H4 (cell line): Measurements from ENCODE around the gene EHD4. TPM values are rescaled to one million over a fixed set of nuclear protein-coding genes. Genes with fewer than 3 reads are reported as not detected.

Source experiments
- DNase-seq: peaks from one replicate; pipeline ENCODE4 v3.0.0-alpha.2; 2015; ENCODE audit warnings: low spot score
- total RNA-seq: library from RNA; depleted of rRNA; stranded (reverse); fragments of >200 nt; shearing (Covaris generic); gene quantifications from 2 replicates; pipeline ENCODE4 v1.2.3, GENCODE V29; 2014

The EHD4 gene
- total RNA-seq, 1 experiment from 2014 or later = 6.8 TPM

DNA sequence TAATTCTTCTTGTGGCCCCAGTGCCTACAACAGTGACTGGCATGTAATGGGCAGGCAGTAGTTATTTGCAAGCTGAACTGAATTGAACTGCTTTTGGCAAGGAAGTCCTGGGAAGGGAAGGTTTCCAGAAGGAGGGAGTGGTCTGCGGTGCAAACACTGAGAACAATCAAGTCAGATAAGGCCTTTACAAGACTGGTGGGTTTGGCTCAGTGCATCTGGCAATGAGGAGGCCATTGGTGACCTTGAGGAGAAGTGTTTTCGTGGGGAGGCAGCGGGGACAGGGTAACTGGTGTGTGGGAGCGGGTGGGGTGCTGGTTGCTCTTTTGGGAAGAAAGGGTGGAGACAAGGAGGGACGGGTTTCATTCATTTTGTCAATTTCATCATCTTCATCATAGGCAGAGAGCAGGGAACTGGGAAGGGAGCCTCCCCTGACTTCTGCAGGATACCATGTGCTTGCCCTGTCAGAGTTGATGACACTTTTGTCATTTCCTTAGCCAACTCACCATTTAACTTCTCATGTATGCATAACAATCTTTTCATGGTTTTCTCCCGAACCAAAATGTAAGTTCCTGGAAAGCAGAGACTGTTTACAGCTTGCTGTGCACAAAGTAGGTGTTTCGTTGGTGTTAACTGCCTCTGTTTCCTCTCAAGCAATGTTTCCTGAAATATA, 8.4 kb upstream of the EHD4 start:
- no peak for DNase-seq

DNA sequence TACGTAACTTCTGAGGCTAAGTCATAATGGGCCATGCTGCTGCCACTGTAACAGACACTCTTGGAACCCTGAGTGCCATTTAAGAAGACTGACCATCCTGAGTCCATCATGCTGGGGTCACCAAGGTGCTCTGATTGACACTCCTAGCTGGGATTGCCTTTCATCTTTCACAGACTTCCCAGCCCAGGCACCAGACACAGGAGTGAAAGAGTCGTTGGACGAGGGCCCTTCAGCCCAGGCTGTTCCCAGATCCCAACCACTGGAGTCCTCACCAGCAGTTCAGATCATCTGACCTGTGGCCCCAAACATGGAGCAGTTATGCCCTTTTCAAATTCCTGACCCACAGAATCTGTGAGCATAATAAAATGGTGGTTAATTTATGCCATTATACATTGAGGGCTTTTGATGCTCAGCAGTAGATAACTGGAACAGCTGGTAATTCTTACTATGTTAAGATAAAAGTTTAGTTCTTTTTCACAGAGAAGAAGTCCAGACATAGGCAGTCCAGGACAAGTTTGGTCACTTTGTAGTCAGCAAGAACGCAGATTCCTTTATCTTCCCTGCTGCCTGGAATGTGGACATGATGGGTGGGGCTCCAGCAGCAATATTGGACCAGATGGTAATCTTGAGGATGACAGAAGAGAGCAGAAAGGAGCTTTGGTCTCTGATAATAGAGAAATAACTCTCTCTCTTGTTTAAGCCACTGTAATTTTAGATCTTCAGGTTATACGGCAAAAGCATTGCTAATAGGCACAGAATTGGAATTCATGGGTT, 7.3 kb upstream of the EHD4 start:
- DNase-seq = no peak

DNA sequence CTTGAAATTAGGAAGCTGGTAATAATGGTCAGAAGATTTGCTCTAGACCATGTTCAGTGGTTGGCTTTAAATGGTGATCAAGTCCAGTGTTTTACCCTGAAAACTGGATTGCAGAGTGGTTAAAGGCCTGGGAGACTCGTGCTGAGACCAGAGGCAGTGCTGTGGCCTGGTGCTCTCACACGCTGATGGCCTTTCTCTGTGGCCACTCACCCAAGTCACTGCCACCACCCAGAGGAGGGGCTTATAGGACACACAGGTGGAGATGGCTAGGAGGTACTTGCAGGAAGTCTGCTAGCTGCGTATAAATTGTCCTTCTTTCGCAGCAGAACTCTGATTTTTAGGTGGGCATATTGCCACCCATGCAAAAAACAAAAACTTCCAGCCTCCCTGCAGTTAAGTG, 6.2 kb upstream of the EHD4 start:
- DNase-seq = no peak

DNA sequence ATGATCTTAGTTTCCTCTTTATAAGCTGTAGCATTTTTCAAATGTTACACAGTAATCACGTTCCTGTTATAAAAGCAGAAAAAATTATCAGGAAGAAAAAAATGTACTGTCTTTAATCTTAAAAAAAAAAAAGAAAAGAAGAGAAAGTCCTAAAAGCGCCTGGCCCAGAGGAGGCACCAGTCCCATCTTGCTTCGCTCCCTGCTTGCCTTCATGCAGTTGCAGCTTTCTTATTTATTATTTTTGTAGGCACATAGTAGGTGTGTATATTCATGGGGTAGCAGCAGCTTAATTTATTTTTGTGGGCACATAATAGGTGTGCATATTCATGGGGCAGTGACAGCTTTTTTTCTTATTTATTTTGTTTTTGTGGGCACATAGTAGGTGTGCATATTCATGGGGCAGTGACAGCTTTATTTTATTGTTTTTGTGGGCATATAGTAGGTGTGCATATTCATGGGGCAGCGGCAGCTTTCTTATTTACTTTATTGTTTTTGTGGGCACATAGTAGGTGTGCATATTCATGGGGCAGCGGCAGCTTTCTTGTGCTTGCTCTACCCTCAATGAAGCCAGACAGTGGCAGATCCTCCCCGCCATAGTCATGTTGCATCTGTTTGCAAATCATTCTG, 5.5 kb upstream of the EHD4 start:
- no peak for DNase-seq

DNA sequence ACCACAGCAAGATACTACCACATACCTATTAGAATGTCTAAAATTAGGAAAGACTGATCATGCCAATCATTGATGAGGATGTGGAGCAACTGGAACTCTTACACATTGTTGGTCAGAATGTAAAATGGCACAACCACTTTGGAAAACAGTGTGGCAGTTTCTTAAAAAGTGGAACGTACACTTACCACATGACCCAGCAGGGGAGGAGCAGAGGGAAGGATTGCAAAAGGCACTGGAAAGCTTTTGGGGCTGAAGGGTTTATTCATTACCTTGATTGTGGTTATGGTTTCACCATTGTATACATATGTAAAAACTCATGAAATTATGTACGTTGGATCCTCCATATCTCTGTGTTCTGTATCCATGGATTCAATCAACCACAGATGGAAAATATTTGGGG, 3.3 kb upstream of the EHD4 start:
- no peak for DNase-seq

DNA sequence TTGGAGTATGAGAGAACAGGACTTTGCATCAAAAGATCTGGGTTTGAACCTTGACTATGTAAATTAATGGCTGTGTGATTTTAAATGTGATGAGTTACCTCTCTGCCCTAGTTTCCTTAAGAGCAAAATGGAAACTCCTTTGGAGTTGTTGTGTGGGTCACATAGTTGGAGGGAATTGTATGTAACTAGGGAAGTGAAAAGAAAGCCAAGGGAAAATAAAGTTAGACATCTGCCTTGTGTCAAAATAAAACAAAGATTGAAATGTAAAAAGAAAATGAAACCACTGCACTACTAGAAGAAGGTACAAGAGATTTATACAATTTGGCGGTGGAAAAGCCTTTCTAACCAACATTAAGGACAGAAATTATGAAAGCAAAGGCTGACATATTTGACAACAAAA, 1.7 kb upstream of the EHD4 start:
- no peak for DNase-seq

DNA sequence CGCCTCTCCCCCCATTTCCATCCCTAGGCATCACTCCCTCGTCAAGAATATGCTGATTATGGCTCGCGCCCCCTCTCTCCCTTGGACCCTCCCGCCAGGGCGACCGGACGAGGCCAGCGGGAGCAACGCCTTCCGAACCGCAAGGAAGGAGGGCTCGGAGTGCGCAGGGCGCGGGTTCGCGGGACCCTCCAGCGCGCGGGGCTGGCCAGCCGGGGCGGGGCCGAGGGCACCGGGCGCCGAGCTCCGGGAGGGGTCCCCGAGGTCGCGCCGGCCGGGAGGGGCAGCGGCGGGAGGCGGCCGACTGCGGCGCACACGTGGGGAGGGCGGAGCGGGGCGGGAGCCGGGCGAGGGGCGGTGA, 483 bp downstream of the EHD4 start:
- no peak for DNase-seq

DNA sequence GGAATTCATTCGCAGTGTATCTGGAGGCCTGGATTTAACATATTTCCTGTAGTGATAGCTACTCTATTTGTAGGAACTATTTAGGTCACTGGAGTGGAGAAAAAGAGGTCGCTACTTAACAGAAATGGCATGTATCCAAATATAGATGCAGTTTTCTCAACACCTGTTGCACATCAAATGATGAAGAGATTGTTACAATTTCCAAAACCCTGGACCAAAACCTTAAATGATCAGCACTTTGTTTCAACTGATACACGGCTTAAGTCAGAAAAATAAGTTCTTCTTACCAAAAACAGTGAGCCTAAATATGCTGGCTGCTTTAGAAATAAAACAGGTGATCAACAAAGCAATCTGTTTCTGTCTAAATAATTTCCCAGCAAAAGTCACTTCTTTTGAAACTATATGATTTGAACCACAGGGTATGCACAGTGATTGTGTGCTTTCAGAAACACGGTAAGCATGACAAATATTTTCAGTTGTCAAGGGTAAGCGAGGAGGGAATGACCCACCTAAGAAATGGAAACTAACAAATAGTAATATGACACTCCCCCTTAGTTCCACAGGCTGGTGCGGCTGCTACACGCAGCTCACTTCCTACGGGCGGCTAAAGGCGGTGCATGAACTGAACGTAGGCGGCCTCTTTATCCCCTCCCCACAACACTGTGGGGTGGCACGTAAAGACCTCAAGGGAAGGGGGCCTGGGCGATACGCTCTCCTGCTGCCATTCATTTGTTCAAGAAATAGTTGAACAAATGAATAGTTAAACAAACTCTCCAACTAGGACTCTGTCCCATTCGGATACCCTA, 1.1 kb downstream of the EHD4 start:
- DNase-seq = peak; percentile 56

DNA sequence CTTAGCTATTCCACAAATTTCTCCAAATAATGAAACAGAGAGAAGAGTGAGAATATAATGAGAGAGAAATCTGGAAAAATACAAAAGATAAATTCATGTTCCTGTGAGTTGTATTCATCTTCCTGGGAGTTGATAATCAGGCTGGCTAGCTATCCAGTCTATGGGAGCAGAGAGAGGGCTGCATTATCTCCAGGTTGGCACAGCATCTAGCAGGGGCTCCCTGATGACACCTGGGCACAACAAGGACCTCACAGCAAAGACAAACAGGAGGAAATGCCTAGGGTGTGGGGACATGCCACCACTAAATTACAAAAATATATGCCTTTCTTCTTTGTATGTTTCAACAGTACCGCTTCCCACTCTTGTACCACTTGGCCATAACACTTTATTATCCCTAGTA, 1.9 kb downstream of the EHD4 start:
- DNase-seq = no peak

DNA sequence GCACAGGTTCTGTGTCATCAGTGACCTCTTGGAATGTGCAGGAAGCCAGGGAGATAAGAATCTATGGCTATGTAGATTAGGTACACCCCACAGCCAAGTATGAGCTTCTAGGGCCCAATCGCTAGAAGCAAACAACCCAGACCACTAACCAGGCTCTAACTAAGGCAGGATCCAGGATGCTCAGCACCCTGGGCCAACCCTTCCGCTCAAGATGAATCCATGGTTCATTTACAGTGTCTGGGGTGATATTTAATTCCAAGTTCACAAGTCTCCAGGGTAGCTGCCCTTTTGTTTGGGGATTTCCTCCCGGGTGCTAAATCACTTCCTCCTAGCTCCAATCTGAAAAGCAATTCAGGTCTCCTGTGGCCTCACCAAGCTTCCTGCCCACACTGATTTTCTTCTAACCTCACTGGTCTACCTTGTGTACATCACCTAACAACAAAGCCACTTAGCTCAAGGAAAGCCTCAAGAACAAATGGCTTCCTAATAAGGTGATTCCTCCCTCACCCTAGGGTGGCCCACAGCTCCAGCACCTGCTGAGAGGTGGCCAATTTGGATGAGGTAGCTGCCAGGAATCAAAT, 2.4 kb downstream of the EHD4 start:
- DNase-seq = no peak

DNA sequence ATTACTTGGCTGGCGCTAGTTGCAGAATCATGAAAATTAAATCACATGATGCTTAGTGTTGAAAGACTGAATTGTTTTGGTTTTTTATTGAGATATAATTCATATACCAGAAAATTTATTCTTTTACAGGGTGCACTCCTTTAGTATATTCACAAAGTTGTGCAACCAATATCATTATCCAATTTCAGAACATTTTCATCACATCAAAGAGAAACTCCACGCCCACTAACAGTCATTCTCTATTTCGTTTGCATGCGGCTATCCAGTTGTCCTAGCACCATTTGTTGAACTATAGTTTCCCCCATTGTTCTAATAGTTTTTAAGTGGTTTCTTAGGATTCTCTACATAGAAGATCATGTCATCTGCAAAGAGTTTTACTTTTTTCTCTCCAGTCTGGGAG, 3.7 kb downstream of the EHD4 start:
- DNase-seq = no peak

DNA sequence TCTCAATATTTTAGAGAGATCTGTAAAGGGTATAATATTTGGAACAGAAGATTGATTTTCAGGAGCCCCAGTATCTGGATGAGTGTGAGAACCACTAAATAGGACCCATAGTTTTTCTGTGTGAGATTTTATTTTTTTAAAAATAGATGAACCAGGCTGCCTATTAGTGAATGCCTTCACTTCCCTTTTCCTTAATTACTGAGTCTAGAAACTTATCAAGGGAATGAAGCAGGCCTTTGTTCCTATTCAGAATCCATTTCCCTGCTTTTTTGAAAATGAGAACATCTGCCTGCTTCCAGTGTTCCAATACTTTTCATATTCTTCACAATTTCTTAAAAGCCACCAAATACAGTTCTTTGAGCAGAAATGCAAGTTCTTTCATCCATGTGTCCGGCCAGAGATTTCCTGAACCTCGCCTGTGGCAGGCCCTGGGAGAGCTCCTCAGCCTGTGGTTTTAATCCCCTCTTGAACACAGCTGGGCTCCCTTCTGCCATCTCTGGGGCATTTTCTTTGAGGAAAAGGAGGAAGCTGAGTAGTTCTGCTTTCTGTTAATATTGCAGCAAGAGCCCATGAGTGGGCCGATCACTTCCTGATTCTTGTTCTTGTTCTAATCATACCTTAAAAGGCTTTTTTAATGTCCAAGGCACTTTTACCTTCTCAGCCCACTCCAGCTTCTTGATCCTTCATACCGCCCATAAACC, 4.7 kb downstream of the EHD4 start:
- no peak for DNase-seq

DNA sequence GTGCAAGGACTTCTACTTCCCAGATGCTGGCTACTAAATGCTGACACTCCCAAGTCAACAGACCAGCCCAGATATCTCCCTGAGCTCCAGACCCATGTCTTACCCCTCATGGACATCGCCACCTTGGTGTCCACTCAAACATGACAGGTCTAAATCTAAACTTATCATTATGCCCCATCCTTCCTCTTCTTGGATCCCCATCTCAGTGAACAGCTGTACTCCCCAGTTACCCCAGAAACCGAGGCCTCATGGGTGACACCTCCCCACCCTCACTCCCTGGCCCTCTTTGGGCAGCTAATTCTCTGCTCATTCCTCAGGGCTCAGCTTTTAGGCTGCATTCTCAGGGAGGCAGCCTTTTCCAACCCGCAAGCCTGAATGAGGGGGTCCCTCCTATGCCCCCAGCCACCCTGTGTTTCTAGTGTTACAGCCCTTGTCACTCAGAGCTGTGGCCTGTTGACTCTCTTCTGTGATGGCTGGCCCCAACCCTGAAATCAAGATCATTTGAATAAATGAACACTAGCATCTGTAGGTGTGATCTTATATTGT, 5.4 kb downstream of the EHD4 start:
- no peak for DNase-seq

DNA sequence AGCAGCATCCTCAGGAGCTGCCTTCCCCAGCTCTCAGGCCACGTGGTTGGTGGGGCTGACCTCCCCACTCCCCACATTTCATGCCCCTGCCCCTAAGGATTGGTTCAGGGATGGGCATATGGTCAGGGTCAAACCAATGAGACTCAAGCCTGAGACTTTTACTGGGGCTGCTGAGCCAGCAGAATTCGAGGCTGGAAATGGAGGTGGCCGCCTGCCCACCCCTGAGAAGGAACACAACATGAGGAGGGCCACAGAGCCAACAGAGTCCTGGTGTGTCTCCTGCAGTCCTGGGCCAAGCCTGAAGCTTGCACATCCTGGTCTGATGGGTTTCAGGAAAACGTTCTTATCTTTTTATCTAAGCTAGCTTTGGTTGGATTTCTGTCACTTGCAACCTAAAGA, 5.9 kb downstream of the EHD4 start:
- no peak for DNase-seq

DNA sequence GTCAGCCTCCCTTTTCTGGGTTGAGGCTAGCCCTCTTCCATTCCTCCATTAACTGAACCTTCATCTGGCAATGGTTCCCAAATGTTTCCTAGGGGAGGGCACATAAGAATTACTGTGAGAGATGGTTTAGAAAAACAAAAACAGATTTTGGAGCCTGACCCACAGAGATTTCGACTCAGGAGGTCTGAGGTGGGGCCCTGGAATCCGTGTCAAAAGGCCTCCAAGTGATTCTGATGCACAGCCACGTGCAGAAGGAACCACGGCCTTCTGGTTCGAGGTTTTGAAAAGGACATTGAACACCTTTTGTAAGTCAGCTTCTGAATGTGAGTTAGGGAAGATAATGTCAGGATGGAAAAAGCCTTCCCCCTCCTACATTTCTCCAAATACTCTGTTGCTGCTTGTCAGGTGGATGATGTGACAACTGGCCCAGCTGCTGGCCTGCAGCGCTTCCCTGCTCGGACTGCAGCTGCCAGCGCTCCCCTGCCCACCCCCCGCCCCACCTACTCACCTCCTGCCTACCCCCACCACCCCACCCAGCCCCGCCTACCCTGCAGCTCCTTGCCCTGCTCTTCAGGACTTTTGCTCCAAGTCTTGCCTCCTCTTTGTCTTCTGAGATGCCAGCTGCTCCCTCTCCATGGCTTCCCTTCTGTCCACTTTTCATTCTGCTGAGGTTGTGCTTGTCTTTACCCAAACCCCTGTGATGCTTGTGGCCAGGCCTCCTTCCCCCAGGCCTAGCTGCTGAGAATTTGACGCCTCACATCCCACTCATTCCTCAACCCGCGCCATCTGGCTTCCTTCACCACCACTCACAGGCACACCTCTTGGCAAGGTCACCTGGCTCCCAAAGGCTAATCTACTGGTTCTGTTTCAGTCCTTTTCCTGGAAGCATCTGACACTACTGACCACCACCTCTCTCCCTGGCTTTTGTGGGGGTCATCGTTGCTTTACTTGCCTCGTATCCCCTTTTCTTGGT, 6.6 kb downstream of the EHD4 start:
- no peak for DNase-seq

DNA sequence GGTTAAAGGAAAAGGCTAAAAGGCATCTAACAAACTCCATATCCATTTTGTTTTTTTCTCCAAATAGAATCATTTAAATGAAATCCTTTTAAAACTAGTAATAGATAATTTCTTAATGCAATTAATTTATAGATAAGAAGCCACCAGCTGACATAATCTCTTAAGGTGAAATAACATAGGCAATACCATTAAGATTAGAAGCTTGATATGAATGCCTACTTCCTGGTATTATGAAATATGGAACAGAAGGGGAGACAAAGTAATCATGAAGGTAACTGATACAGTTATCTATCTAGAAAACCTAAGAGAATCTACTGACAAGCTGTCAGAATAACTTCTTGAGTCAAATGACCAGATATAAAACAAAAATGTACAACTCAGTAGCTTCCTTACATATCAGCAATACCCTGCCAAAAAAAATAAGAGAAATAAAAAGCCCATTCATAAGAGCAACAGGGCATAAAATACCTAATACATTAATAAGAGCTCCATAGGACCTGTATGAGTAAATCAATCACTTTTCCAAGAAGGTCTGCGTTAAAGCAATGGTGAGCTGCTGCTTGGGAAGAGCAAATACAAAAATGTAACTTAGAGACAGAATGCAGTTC, 10.7 kb downstream of the EHD4 start:
- no peak for DNase-seq

DNA sequence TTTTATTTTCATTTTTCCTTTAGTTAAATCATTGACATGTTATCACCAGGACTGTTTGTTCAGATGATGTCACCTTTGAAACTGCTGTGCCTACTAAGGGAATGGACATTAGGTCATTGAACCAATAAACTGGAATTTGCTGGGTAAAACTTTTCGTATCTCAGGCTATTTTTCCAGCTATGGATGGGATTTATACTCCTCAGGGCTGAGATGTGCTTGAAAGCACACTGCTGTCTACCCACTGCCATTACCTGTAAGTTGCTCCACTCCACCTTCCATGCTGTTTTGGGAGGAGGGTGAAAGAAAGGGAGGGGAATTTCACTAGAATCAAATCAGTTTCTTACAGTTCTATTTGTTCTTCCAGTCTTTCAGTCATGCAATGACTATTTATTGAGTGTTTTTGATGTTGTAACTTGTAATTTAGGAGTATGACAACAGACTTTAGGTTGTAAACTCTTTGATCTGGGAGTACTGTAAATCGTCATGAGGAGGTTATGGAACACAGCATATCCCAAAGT, 11.3 kb downstream of the EHD4 start:
- DNase-seq = no peak

DNA sequence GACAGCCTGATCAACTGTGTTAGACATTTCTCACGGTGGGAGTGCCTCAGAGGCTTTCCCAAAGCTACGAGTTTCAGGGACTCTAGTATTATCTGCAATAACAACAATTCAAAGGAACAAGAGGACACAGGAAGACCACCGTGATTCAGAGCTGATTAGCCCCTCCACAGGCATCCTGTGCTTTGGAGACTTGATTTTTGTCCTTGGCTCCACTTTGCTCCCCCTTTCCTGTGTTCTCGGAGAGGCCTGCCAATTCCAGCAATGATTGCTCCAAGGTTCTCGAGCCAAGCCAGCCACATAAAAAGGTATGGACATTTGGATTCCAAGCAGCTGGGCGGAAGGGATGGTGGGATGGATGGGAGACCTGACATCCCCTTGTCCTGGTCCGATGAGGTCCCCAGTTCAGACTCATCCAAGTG, 14.3 kb downstream of the EHD4 start:
- DNase-seq = no peak
